Fibroblast of lung (primary cell): ENCODE data around the gene OARD1. TPM values are rescaled to one million over a fixed set of nuclear protein-coding genes. Genes with fewer than 3 reads are reported as not detected.

ENCODE experiments used
- DNase-seq, 2 donors: peaks; one replicate each; pipeline versions ENCODE4 v3.0.0 to v3.0.0-alpha.2; 2010; ENCODE audit warnings: low read depth in 2 of 2
- H2AFZ ChIP-seq: 2 replicates; pipeline ENCODE4 v1.5.1; 2012; ENCODE audit warnings: low read length, control low read depth, inconsistent platforms
- H3K27ac ChIP-seq: 2 replicates; pipeline ENCODE4 v1.5.1; 2011; ENCODE audit warnings: low read length, control low read depth; ENCODE audit not compliant: insufficient read depth
- H3K27me3 ChIP-seq: 2 replicates; pipeline ENCODE4 v1.5.1; 2011; ENCODE audit warnings: mild to moderate bottlenecking, low read length; ENCODE audit not compliant: control insufficient read depth, insufficient read depth
- H3K36me3 ChIP-seq: 2 replicates; pipeline ENCODE4 v1.5.1; 2011; ENCODE audit warnings: low read length; ENCODE audit not compliant: control insufficient read depth, insufficient read depth
- H3K4me1 ChIP-seq: 2 replicates; pipeline ENCODE4 v1.5.1; 2011; ENCODE audit warnings: low read length; ENCODE audit not compliant: control insufficient read depth, insufficient read depth; ENCODE audit errors: extremely low read depth
- H3K4me2 ChIP-seq: 2 replicates; pipeline ENCODE4 v1.5.1; 2011; ENCODE audit warnings: low read length, control low read depth; ENCODE audit not compliant: insufficient read depth; ENCODE audit errors: extremely low read depth
- H3K4me3 ChIP-seq, 4 experiments: fragments of 200-600 bp in 1 of 4; sonication (generic) in 1 of 4; replicated peaks in 1 of 4; 2 replicates each; pipeline ENCODE4 v1.5.1; 2011 to 2016; ENCODE audit warnings: low read length in 4 of 4, low read depth in 3 of 4, mild to moderate bottlenecking in 3 of 4, control low read depth in 2 of 4, inconsistent platforms in 1 of 4, mixed read lengths in 1 of 4; ENCODE audit not compliant: insufficient read depth in 1 of 4; ENCODE audit errors: control extremely low read depth in 1 of 4
- H3K79me2 ChIP-seq: 2 replicates; pipeline ENCODE4 v1.5.1; 2012; ENCODE audit warnings: mild to moderate bottlenecking, low read length, inconsistent platforms; ENCODE audit not compliant: control insufficient read depth, insufficient read depth
- H3K9ac ChIP-seq: 2 replicates; pipeline ENCODE4 v1.5.1; 2011; ENCODE audit warnings: mild to moderate bottlenecking, low read length, control low read depth; ENCODE audit not compliant: insufficient read depth
- H3K9me3 ChIP-seq: 2 replicates; pipeline ENCODE4 v1.5.1; 2012; ENCODE audit warnings: low read depth, low read length; ENCODE audit not compliant: control insufficient read depth, insufficient read depth
- H4K20me1 ChIP-seq: 2 replicates; pipeline ENCODE4 v1.5.1; 2011; ENCODE audit warnings: low read length; ENCODE audit not compliant: control insufficient read depth, insufficient read depth; ENCODE audit errors: extremely low read depth
- CTCF ChIP-seq, 2 donors: IDR thresholded peaks in 1 of 2; conservative IDR thresholded peaks in 1 of 2; 1 replicate in 1 of 2; 2 replicates in 1 of 2; pipeline ENCODE4 v1.5.1; 2011 to 2012; ENCODE audit warnings: low read length in 2 of 2, control low read depth in 1 of 2, inconsistent platforms in 1 of 2, low read depth in 1 of 2, mild to moderate bottlenecking in 1 of 2
- EZH2 ChIP-seq: IDR thresholded peaks from 2 replicates; pipeline ENCODE4 v1.5.1; 2012; ENCODE audit warnings: low read length, control low read depth, mild to moderate bottlenecking; ENCODE audit errors: missing control alignments
- polyA plus RNA-seq, 2 donors: library from polyadenylated mRNA; depleted of rRNA in 1 of 2; stranded (reverse) in 1 of 2; unstranded in 1 of 2; fragments of >200 nt; gene quantifications; 2 replicates each; pipeline ENCODE4 v1.2.1, GENCODE V29; 2011 to 2012; ENCODE audit warnings: missing spikeins in 1 of 2
- total RNA-seq: library from RNA; depleted of rRNA; stranded (reverse); fragments of >200 nt; gene quantifications from 2 replicates; pipeline ENCODE4 v1.2.1, GENCODE V29; 2014

Gene OARD1
- total and polyA plus RNA-seq, 2 donors (not counting 1 experiment from before 2014, with no cell fraction given) = 9.8 to 12.4 TPM

GRCh38 chr6:41071501-41071922, 644 bp downstream of the OARD1 start:
- Histone ChIP-seq H3K9me3 (no peaks in the 10 kb centered on the region), H3K27me3 (no peaks in the 10 kb centered on the region), H3K36me3 (no peaks in the 10 kb centered on the region), H3K27ac (peak overlapping the region; percentile 94), H3K4me2 (peak overlapping the region; percentile 85), H2AFZ (peak overlapping the region; percentile 82), H3K4me3 (peak overlapping the region; percentile 74 to 98 (median 84)), H3K4me1 (peaks cover 3% of the 10 kb centered on the region), H3K79me2 (peaks cover 29% of the 10 kb centered on the region), H4K20me1 (no peaks in the 10 kb centered on the region), H3K9ac (peak overlapping the region; percentile 74)
- no peak for DNase-seq
- TF ChIP-seq CTCF (conservative IDR thresholded peaks at IDR 0.05 in 1 of 2, IDR thresholded peaks at IDR 0.05 in 1 of 2; ENCODE audit: low read depth in 1 of 2, low read length in 2 of 2) (peak in 1 of 2 donors; percentile 18), EZH2 (no peak)

GRCh38 chr6:41066867-41067304, 5.3 kb downstream of the OARD1 start:
- Histone ChIP-seq H3K27ac (no peak overlapping the region), H4K20me1 (no peaks in the 10 kb centered on the region), H3K9me3 (no peaks in the 10 kb centered on the region), H3K4me3 (no peak overlapping the region), H2AFZ (no peak overlapping the region), H3K79me2 (no peaks in the 10 kb centered on the region), H3K4me2 (no peak overlapping the region), H3K27me3 (no peaks in the 10 kb centered on the region), H3K36me3 (no peaks in the 10 kb centered on the region), H3K4me1 (no peaks in the 10 kb centered on the region), H3K9ac (no peak overlapping the region)
- no peak for TF ChIP-seq EZH2
- peak; percentile 85 for TF ChIP-seq CTCF (conservative IDR thresholded peaks at IDR 0.05 in 1 of 2, IDR thresholded peaks at IDR 0.05 in 1 of 2; ENCODE audit: low read depth in 1 of 2, low read length in 2 of 2)
- DNase-seq = peak; percentile 73 to 89

DNA sequence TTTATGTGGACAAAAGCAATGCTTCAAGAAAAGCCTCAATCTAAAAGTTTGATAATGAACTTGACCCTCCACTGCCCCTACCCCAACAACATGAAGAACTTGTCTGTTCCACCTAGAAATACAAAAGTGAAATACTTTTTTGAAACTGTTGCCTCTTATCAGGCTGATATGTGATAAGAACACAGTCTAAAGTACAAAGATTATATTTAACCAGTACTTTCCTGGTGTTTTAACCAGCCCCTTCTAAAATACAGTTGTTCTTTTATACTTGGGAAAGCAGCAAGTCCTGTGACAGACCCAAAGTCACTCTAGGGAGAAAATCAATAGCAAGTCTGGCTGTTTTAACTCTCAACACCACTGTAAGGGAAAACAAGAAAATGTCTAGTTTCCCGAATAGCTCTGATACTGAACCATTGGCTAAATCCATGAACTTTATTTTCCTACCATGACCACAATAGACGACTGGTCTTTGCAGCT, 6.6 kb downstream of the OARD1 start:
- no peak overlapping the region for H3K4me2 ChIP-seq
- TF ChIP-seq CTCF (conservative IDR thresholded peaks at IDR 0.05 in 1 of 2, IDR thresholded peaks at IDR 0.05 in 1 of 2; ENCODE audit: low read depth in 1 of 2, low read length in 2 of 2) (no peak), EZH2 (no peak)
- H2AFZ ChIP-seq = no peak overlapping the region
- H3K9ac ChIP-seq = no peak overlapping the region
- no peak overlapping the region for H3K4me3 ChIP-seq
- H4K20me1 ChIP-seq = no peaks in the 10 kb centered on the region
- H3K4me1 ChIP-seq = no peaks in the 10 kb centered on the region
- no peaks in the 10 kb centered on the region for H3K9me3 ChIP-seq
- H3K27me3 ChIP-seq = no peaks in the 10 kb centered on the region
- DNase-seq = no peak
- no peak overlapping the region for H3K27ac ChIP-seq
- H3K79me2 ChIP-seq = no peaks in the 10 kb centered on the region
- H3K36me3 ChIP-seq = no peaks in the 10 kb centered on the region
